ENCODE results near the gene TTC31.

The TTC31 gene

GRCh38 chr2:74472086-74472944, 10.6 kb upstream of the TTC31 start, which contains the start of gene MRPL53:
Gene MRPL53, minus strand, starts transcription at chr2:74472680. Its CDS starts 20 bp downstream, at chr2:74472660.
- WGBS (ENCODE audit: insufficient coverage): 0% methylated on average over 65 of the region's 66 CpGs
- ChIA-PET POLR2A (interaction anchor here (0.6 to 2.9 kb wide), 4 partner anchors 9 to 82 kb away, joined by 3 to 13 read pairs (median 8); partner anchors contain the start of genes CCDC142, INO80B, TTC31 and WBP1), CTCF (interaction anchor here (0.7 to 3.9 kb wide), 12 partner anchors 11 to 222 kb away, joined by 3 to 39 read pairs (median 4); partner anchors contain the start of genes CCDC142, INO80B, TTC31 and WBP1)
- Histone ChIP-seq H3K4me1 (ENCODE audit: control extremely low read depth in 1 of 4, control insufficient read depth in 4 of 4, insufficient read depth in 4 of 4, low read length in 3 of 4) (peaks cover 7 to 35% (median 21%) of the 10 kb centered on the region in 4 experiments), H3K4me3 (ENCODE audit: control insufficient read depth in 1 of 7, extremely low read depth in 1 of 7, insufficient read depth in 4 of 7, low read depth in 2 of 7, low read length in 6 of 7) (peak within 1 kb of the TSS; percentile 40 to 93 (median 87)), H3K36me3 (ENCODE audit: control insufficient read depth in 4 of 4, insufficient read depth in 4 of 4, low read length in 3 of 4) (peaks cover 0 to 24% (median 19%) of the 10 kb centered on the region in 4 experiments), H3K9me3 (ENCODE audit: control extremely low read depth in 1 of 5, control insufficient read depth in 4 of 5, insufficient read depth in 2 of 5, low read depth in 1 of 5, low read length in 4 of 5) (no peaks in the 10 kb centered on the region), H3K27ac (ENCODE audit: insufficient read depth in 1 of 2, low read depth in 1 of 2, low read length in 2 of 2, poor library complexity in 1 of 2, severe bottlenecking in 2 of 2) (peak within 1 kb of the TSS; percentile 78 to 84), H3K27me3 (replicated peaks in 2 of 5; ENCODE audit: control insufficient read depth in 4 of 5, insufficient read depth in 5 of 5, low read length in 4 of 5) (no peaks in the 10 kb centered on the region)
- peak; percentile 98 to 99 (median 99) for DNase-seq

GRCh38 chr2:74472945-74473258, 10.0 kb upstream of the TTC31 start:
- Histone ChIP-seq H3K4me3 (ENCODE audit: control insufficient read depth in 1 of 7, extremely low read depth in 1 of 7, insufficient read depth in 4 of 7, low read depth in 2 of 7, low read length in 6 of 7) (peak overlapping the region; percentile 40 to 93 (median 87)), H3K9me3 (ENCODE audit: control extremely low read depth in 1 of 5, control insufficient read depth in 4 of 5, insufficient read depth in 2 of 5, low read depth in 1 of 5, low read length in 4 of 5) (no peaks in the 10 kb centered on the region), H3K27me3 (replicated peaks in 2 of 5; ENCODE audit: control insufficient read depth in 4 of 5, insufficient read depth in 5 of 5, low read length in 4 of 5) (no peaks in the 10 kb centered on the region), H3K27ac (ENCODE audit: insufficient read depth in 1 of 2, low read depth in 1 of 2, low read length in 2 of 2, poor library complexity in 1 of 2, severe bottlenecking in 2 of 2) (peak overlapping the region; percentile 78 to 84), H3K36me3 (ENCODE audit: control insufficient read depth in 4 of 4, insufficient read depth in 4 of 4, low read length in 3 of 4) (peaks cover 2 to 25% (median 19%) of the 10 kb centered on the region in 4 experiments), H3K4me1 (ENCODE audit: control extremely low read depth in 1 of 4, control insufficient read depth in 4 of 4, insufficient read depth in 4 of 4, low read length in 3 of 4) (peaks cover 7 to 39% (median 21%) of the 10 kb centered on the region in 4 experiments)
- POLR2A ChIA-PET: interaction anchor here (0.6 to 2.9 kb wide), 4 partner anchors 9 to 81 kb away, joined by 3 to 13 read pairs (median 8); partner anchors contain the start of genes CCDC142, INO80B, TTC31 and WBP1
- 0% methylated on average over 4 of the region's 7 CpGs for WGBS (ENCODE audit: insufficient coverage)
- no peak for DNase-seq
- CTCF ChIA-PET: interaction anchor here (0.7 to 3.9 kb wide), 10 partner anchors 10 to 223 kb away, joined by 3 to 39 read pairs (median 4); partner anchors contain the start of genes CCDC142, INO80B, TTC31 and WBP1

- no peak for DNase-seq
- peaks cover 7 to 39% (median 21%) of the 10 kb centered on the region in 4 experiments for H3K4me1 ChIP-seq (ENCODE audit: control extremely low read depth in 1 of 4, control insufficient read depth in 4 of 4, insufficient read depth in 4 of 4, low read length in 3 of 4)
- WGBS (ENCODE audit: insufficient coverage): 92% methylated on average over 4 of the region's 6 CpGs
- peaks cover 2 to 26% (median 23%) of the 10 kb centered on the region in 4 experiments for H3K36me3 ChIP-seq (ENCODE audit: control insufficient read depth in 4 of 4, insufficient read depth in 4 of 4, low read length in 3 of 4)
- H3K4me3 ChIP-seq (ENCODE audit: control insufficient read depth in 1 of 7, extremely low read depth in 1 of 7, insufficient read depth in 4 of 7, low read depth in 2 of 7, low read length in 6 of 7): no peak overlapping the region
- ChIA-PET CTCF (interaction anchor here (1.0 to 3.9 kb wide), 5 partner anchors 9 to 113 kb away, joined by 3 to 39 read pairs (median 12); partner anchors contain the start of genes CCDC142, LBX2 and TTC31), POLR2A (interaction anchor here (1.2 kb wide), 1 partner anchor 17 kb away, joined by 5 read pairs; the partner anchor contains the start of gene WBP1)
- H3K27me3 ChIP-seq (replicated peaks in 2 of 5; ENCODE audit: control insufficient read depth in 4 of 5, insufficient read depth in 5 of 5, low read length in 4 of 5): no peaks in the 10 kb centered on the region
- H3K27ac ChIP-seq (ENCODE audit: insufficient read depth in 1 of 2, low read depth in 1 of 2, low read length in 2 of 2, poor library complexity in 1 of 2, severe bottlenecking in 2 of 2): no peak overlapping the region
- H3K9me3 ChIP-seq (ENCODE audit: control extremely low read depth in 1 of 5, control insufficient read depth in 4 of 5, insufficient read depth in 2 of 5, low read depth in 1 of 5, low read length in 4 of 5): no peaks in the 10 kb centered on the region
These were observed 8.4 kb upstream of the TTC31 start for GRCh38 chr2:74474481-74474880.

GRCh38 chr2:74474899-74475298, 8.0 kb upstream of the TTC31 start:
- CTCF ChIA-PET: interaction anchor here (0.9 to 3.9 kb wide), 11 partner anchors 8 to 113 kb away, joined by 3 to 39 read pairs (median 4); partner anchors contain the start of genes CCDC142, INO80B, LBX2 and TTC31

GRCh38 chr2:74481431-74481830, 1.4 kb upstream of the TTC31 start:
- POLR2A ChIA-PET: interaction anchor here (2.4 to 2.8 kb wide), 2 partner anchors 9 to 24 kb away, joined by 13 to 16 read pairs; partner anchors contain the start of genes MRPL53 and WBP1

More at GRCh38 chr2:74474899-74475298, 8.0 kb upstream of the TTC31 start:
- Histone ChIP-seq H3K27me3 (replicated peaks in 2 of 5; ENCODE audit: control insufficient read depth in 4 of 5, insufficient read depth in 5 of 5, low read length in 4 of 5) (no peaks in the 10 kb centered on the region), H3K4me3 (ENCODE audit: control insufficient read depth in 1 of 7, extremely low read depth in 1 of 7, insufficient read depth in 4 of 7, low read depth in 2 of 7, low read length in 6 of 7) (no peak overlapping the region), H3K27ac (ENCODE audit: insufficient read depth in 1 of 2, low read depth in 1 of 2, low read length in 2 of 2, poor library complexity in 1 of 2, severe bottlenecking in 2 of 2) (no peak overlapping the region), H3K36me3 (ENCODE audit: control insufficient read depth in 4 of 4, insufficient read depth in 4 of 4, low read length in 3 of 4) (peaks cover 2 to 26% (median 23%) of the 10 kb centered on the region in 4 experiments), H3K9me3 (ENCODE audit: control extremely low read depth in 1 of 5, control insufficient read depth in 4 of 5, insufficient read depth in 2 of 5, low read depth in 1 of 5, low read length in 4 of 5) (no peaks in the 10 kb centered on the region), H3K4me1 (ENCODE audit: control extremely low read depth in 1 of 4, control insufficient read depth in 4 of 4, insufficient read depth in 4 of 4, low read length in 3 of 4) (peaks cover 7 to 39% (median 21%) of the 10 kb centered on the region in 4 experiments)
- 91% methylated on average over 4 of the region's 5 CpGs for WGBS (ENCODE audit: insufficient coverage)
- POLR2A ChIA-PET: interaction anchor here (1.2 kb wide), 1 partner anchor 17 kb away, joined by 5 read pairs; the partner anchor contains the start of gene WBP1
- DNase-seq: no peak

GRCh38 chr2:74481961-74482800, 700 bp upstream of the TTC31 start:
- Histone ChIP-seq H3K27ac (ENCODE audit: insufficient read depth in 1 of 2, low read depth in 1 of 2, low read length in 2 of 2, poor library complexity in 1 of 2, severe bottlenecking in 2 of 2) (peak overlapping the region; percentile 61 to 81), H3K9me3 (ENCODE audit: control extremely low read depth in 1 of 5, control insufficient read depth in 4 of 5, insufficient read depth in 2 of 5, low read depth in 1 of 5, low read length in 4 of 5) (no peaks in the 10 kb centered on the region), H3K27me3 (replicated peaks in 2 of 5; ENCODE audit: control insufficient read depth in 4 of 5, insufficient read depth in 5 of 5, low read length in 4 of 5) (no peaks in the 10 kb centered on the region), H3K36me3 (ENCODE audit: control insufficient read depth in 4 of 4, insufficient read depth in 4 of 4, low read length in 3 of 4) (peaks cover 6 to 22% (median 15%) of the 10 kb centered on the region in 4 experiments), H3K4me3 (ENCODE audit: control insufficient read depth in 1 of 7, extremely low read depth in 1 of 7, insufficient read depth in 4 of 7, low read depth in 2 of 7, low read length in 6 of 7) (peak overlapping the region; percentile 88 to 100 (median 94)), H3K4me1 (ENCODE audit: control extremely low read depth in 1 of 4, control insufficient read depth in 4 of 4, insufficient read depth in 4 of 4, low read length in 3 of 4) (peaks cover 4 to 33% (median 23%) of the 10 kb centered on the region in 4 experiments)
- 3% methylated on average over 76 of the region's 80 CpGs for WGBS (ENCODE audit: insufficient coverage)
- DNase-seq: peak in 1 of 3 donors; percentile 67
- ChIA-PET POLR2A (interaction anchor here (2.2 to 2.8 kb wide), 3 partner anchors 9 to 48 kb away, joined by 13 to 16 read pairs (median 15); partner anchors contain the start of genes AUP1, HTRA2, MRPL53 and WBP1), CTCF (interaction anchor here (0.8 to 7.6 kb wide), 26 partner anchors 8 to 118 kb away, joined by 3 to 75 read pairs (median 5); partner anchors contain the start of genes INO80B, MRPL53, TLX2 and WBP1)

More at GRCh38 chr2:74481431-74481830, 1.4 kb upstream of the TTC31 start:
- Histone ChIP-seq H3K4me3 (ENCODE audit: control insufficient read depth in 1 of 7, extremely low read depth in 1 of 7, insufficient read depth in 4 of 7, low read depth in 2 of 7, low read length in 6 of 7) (peak overlapping the region; percentile 88 to 100 (median 94)), H3K36me3 (ENCODE audit: control insufficient read depth in 4 of 4, insufficient read depth in 4 of 4, low read length in 3 of 4) (peaks cover 5 to 22% (median 17%) of the 10 kb centered on the region in 4 experiments), H3K4me1 (ENCODE audit: control extremely low read depth in 1 of 4, control insufficient read depth in 4 of 4, insufficient read depth in 4 of 4, low read length in 3 of 4) (peaks cover 4 to 37% (median 23%) of the 10 kb centered on the region in 4 experiments), H3K9me3 (ENCODE audit: control extremely low read depth in 1 of 5, control insufficient read depth in 4 of 5, insufficient read depth in 2 of 5, low read depth in 1 of 5, low read length in 4 of 5) (no peaks in the 10 kb centered on the region), H3K27me3 (replicated peaks in 2 of 5; ENCODE audit: control insufficient read depth in 4 of 5, insufficient read depth in 5 of 5, low read length in 4 of 5) (no peaks in the 10 kb centered on the region), H3K27ac (ENCODE audit: insufficient read depth in 1 of 2, low read depth in 1 of 2, low read length in 2 of 2, poor library complexity in 1 of 2, severe bottlenecking in 2 of 2) (peak overlapping the region in 1 of 2 experiments; percentile 81)
- no peak for DNase-seq
- CTCF ChIA-PET: interaction anchor here (0.9 to 7.6 kb wide), 9 partner anchors 8 to 106 kb away, joined by 3 to 75 read pairs (median 5); partner anchors contain the start of genes INO80B, MRPL53 and WBP1
- 100% methylated on average over 1 of the region's 3 CpGs for WGBS (ENCODE audit: insufficient coverage)

All from common myeloid progenitor, CD34-positive (primary cell).